Kidney (tissue), 14 donors: ENCODE data around the gene SDK1. TPM values are rescaled to one million over a fixed set of nuclear protein-coding genes. Genes with fewer than 3 reads are reported as not detected.

ENCODE experiments used
- DNase-seq, 5 donors: peaks; one replicate each; pipeline ENCODE4 v3.0.0-alpha.2; 2013 to 2020
- FAIRE-seq: peaks from 2 replicates; lab custom pipeline; 2012; peaks lifted over from hg19 to GRCh38; lab: Jason Lieb, UNC
- H3K27ac ChIP-seq, 2 donors: one replicate each; pipeline ENCODE4 v1.7.0; 2013; ENCODE audit warnings: low read depth in 2 of 2, low read length in 2 of 2, inconsistent platforms in 1 of 2
- H3K27me3 ChIP-seq: one replicate; pipeline ENCODE4 v1.7.1; 2013; ENCODE audit warnings: low read length, inconsistent platforms; ENCODE audit not compliant: control insufficient read depth, insufficient read depth
- H3K36me3 ChIP-seq, 3 donors: one replicate each; pipeline versions ENCODE4 v1.7.0 to v1.7.1; 2013; ENCODE audit warnings: low read length in 3 of 3, control low read depth in 1 of 3, inconsistent platforms in 1 of 3; ENCODE audit not compliant: insufficient read depth in 3 of 3, control insufficient read depth in 2 of 3
- H3K4me1 ChIP-seq, 3 donors: one replicate each; pipeline versions ENCODE4 v1.7.0 to v1.7.1; 2013; ENCODE audit warnings: low read length in 3 of 3, inconsistent platforms in 1 of 3, low read depth in 1 of 3; ENCODE audit not compliant: control insufficient read depth in 2 of 3, insufficient read depth in 2 of 3
- H3K4me3 ChIP-seq, 3 donors: one replicate each; pipeline versions ENCODE4 v1.7.0 to v1.8.1; 2013; ENCODE audit warnings: low read length in 3 of 3, control low read depth in 1 of 3, inconsistent platforms in 1 of 3
- H3K9ac ChIP-seq, 3 donors: one replicate each; pipeline versions ENCODE4 v1.7.0 to v1.7.1; 2013; ENCODE audit warnings: low read length in 3 of 3, control low read depth in 1 of 3, inconsistent platforms in 1 of 3
- H3K9me3 ChIP-seq, 3 donors: one replicate each; pipeline versions ENCODE4 v1.7.0 to v1.7.1; 2013; ENCODE audit warnings: low read length in 3 of 3, control low read depth in 1 of 3, inconsistent platforms in 1 of 3; ENCODE audit not compliant: control insufficient read depth in 2 of 3, insufficient read depth in 1 of 3
- CTCF ChIP-seq: IDR thresholded peaks from 3 replicates; pipeline ENCODE4 v1.5.1; 2012; ENCODE audit warnings: mild to moderate bottlenecking, moderate library complexity, borderline replicate concordance; ENCODE audit not compliant: insufficient read depth; ENCODE audit errors: extremely low read depth
- intact Hi-C: fragments of 100-400 bp; cut with DNase I; formaldehyde crosslinking; loops from one replicate; pipeline ENCODE4 v1.11.1; 2022
- polyA plus RNA-seq: library from polyadenylated mRNA; stranded (reverse); fragments of 350-450 nt; fragmentation: Illumina TruSeq; extraction: RNeasy Lipid Tissue Mini Kit (QIAGEN cat#74804); gene quantifications from one replicate; pipeline ENCODE4 v1.2.3, GENCODE V29; 2014; ENCODE audit warnings: low read depth, low replicate concordance; ENCODE audit not compliant: insufficient read depth
- total RNA-seq: library from RNA; stranded (reverse); fragmentation: NEBNext Ultra II Directional; extraction: Animal tissue kit (Norgen Biotek cat#: 25700); gene quantifications from one replicate; pipeline ENCODE4 v1.2.1, GENCODE V29; 2021
- donor health status: control.
- donor health status: control.
- donor health status: control.
- donor health status: control.
- donor health status: control.
- donor health status: DM: yes; HTN: yes; CAD: no.
- donor health status: Normal renal cell carcinoma (clear cell type).

The SDK1 gene
- total and polyA plus RNA-seq, 2 donors from 2014 or later, result 2.0 to 38.3 TPM

GRCh38 chr7:4272141-4272540, 971.1 kb downstream of the SDK1 start:
- Histone ChIP-seq H3K27ac (no peak overlapping the region), H3K9ac (no peak overlapping the region), H3K36me3 (no peaks in the 10 kb centered on the region), H3K4me3 (no peak overlapping the region), H3K9me3 (peaks cover 0 to 8% (median 0%) of the 10 kb centered on the region in 3 donors), H3K27me3 (no peaks in the 10 kb centered on the region), H3K4me1 (no peaks in the 10 kb centered on the region)
- FAIRE-seq, result no peak
- no peak for DNase-seq
- no peak for TF ChIP-seq CTCF
- intact Hi-C loops, result no loop called here

- intact Hi-C loops, result no loop called here
- Histone ChIP-seq H3K27ac (no peak overlapping the region), H3K9me3 (peaks cover 0 to 8% (median 0%) of the 10 kb centered on the region in 3 donors), H3K36me3 (no peaks in the 10 kb centered on the region), H3K9ac (no peak overlapping the region), H3K4me1 (no peaks in the 10 kb centered on the region), H3K4me3 (no peak overlapping the region), H3K27me3 (no peaks in the 10 kb centered on the region)
- FAIRE-seq (no peak), DNase-seq (no peak)
- TF ChIP-seq CTCF, result no peak
Measured at GRCh38 chr7:4273566-4274230, 972.6 kb downstream of the SDK1 start.

GRCh38 chr7:4274286-4274685, 973.2 kb downstream of the SDK1 start:
- no peaks in the 10 kb centered on the region for H3K36me3 ChIP-seq
- intact Hi-C loops, result no loop called here
- H3K4me1 ChIP-seq, result no peaks in the 10 kb centered on the region
- no peak overlapping the region for H3K9ac ChIP-seq
- no peak overlapping the region for H3K27ac ChIP-seq
- DNase-seq (no peak), FAIRE-seq (no peak)
- peaks cover 0 to 8% (median 0%) of the 10 kb centered on the region in 3 donors for H3K9me3 ChIP-seq
- TF ChIP-seq CTCF, result no peak
- no peak overlapping the region for H3K4me3 ChIP-seq
- H3K27me3 ChIP-seq, result no peaks in the 10 kb centered on the region
